D721Med (cell line): ENCODE measurements around the gene CST9.
"Not testable (repeated sequence)": the region's sequence is repeated elsewhere in the genome, so short reads cannot be mapped to it uniquely, and the experiment has no call there.

Experiments
- DNase-seq: peaks from one replicate; pipeline ENCODE4 v3.0.0; 2011; ENCODE audit warnings: low spot score; ENCODE audit not compliant: insufficient read length
- FAIRE-seq: peaks from 2 replicates; lab custom pipeline; 2011; peaks lifted over from hg19 to GRCh38; lab: Jason Lieb, UNC
- CTCF ChIP-seq: IDR thresholded peaks from 2 replicates; pipeline ENCODE4 v1.5.1; 2012; ENCODE audit warnings: mild to moderate bottlenecking, control low read depth; ENCODE audit not compliant: insufficient read depth; ENCODE audit errors: missing control alignments

CST9 gene

DNA sequence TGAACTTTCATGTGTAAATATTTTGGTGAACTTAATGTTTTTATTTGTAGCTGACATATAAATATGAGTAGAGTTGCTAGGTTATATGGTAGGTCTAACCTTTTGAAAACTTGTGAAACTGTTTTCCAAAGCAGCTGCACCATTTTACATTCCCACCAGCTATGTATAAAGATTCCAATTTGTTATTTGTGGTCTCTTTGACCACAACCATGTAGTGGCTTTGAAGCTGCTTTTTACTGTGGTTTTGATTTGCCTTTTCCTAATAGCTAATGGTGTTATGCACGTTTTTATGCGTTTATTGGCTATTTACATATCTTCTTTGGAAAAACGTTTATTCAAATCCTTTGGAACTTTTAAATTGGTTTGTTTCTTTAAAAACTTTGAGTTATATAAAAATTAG, 21.8 kb upstream of the CST9 start:
- no peak for TF ChIP-seq CTCF
- DNase-seq: no peak
- FAIRE-seq: no peak

DNA sequence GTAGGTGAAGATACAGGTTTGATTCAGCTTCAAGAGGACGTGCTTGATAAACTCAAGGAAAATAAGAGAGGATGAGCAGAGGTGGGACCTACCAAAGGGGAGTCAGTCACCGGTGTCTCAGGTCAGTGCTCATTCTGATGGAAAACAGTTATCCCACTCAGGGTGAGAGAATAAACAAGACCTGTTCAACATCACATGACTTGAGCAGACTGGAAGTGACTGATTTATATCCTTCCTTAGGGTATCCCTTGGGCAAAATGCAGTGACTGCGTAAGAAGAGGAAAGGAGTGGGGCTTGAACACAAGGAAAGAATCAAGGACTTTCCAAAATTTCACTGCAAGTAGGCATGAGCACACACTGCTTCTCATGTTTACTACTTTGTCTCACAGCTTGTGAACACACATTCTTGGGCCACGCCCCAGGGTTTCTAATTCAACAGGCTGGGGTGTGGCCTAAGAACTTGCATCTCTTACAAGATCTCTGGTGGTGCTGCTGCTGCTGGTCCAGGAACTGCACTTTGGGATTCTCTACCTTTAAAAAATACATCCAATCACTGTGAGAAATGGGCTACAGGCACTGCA, 20.4 kb upstream of the CST9 start:
- no peak for TF ChIP-seq CTCF
- DNase-seq (no peak), FAIRE-seq (no peak)

DNA sequence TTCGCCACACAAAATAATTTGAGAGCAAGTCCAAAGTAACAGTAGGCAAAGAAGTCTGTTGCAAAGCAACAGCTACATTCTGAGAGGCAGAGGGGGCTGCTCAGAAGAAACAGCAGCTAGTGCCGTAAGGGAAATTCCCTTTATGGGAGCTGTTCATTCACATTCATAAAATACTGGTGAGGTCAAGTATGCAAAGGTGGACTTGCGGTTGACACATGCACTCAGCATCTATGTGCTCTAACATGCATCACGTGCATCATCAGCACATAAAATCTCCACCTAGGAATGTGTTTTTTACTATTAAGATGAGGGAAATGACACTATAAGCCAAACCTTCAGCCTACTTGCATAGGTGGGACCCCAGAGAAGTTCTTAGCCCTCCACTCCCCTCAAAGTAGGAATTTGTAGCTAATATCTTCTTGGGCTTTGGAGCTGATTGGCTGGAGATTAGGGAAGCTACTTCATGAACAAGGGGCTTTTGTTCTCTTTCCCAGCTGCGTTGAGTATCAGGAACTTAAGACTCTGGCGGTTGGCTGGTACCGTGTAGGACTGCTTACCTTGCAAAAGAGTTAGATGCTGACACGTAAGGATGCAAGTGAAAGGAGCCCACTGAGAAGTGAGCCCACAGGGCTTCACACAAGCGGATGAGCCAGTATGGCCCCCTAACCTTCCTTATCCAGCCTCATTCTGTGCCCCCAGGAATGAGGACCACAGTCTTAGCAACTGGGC, 19.7 kb upstream of the CST9 start:
- no peak for DNase-seq
- TF ChIP-seq CTCF: no peak
- no peak for FAIRE-seq

- TF ChIP-seq CTCF: no peak
- no peak for FAIRE-seq
- no peak for DNase-seq
Observed at GRCh38 chr20:23624324-23624691, 18.6 kb upstream of the CST9 start.

- FAIRE-seq (no peak), DNase-seq (no peak)
- TF ChIP-seq CTCF: no peak
Observed at GRCh38 chr20:23623666-23624323, 18.1 kb upstream of the CST9 start.

DNA sequence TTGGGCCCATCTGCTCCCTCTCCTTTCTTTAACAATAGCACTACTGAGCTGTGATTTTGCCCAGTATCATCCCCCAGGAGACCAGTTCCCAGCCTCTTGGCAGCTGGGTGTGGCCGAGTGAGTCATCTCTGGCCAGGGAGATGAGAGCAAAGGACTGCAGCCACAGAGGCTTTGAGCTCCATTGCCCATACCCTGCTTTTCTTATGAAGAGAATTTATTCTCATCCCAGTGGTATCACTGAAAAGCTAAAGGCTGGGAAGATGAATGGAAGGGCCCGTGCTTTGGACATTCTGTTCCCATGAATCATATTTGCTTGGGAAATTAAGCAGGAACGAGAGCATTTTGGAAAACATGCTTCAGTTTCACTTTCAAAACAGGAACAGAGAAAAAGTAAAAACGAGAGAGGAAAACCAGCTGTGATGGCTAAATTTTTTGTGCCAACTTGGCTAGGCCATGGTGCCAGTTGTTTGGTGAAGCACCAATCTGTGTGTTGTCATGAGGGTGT, 17.2 kb upstream of the CST9 start:
- DNase-seq (no peak), FAIRE-seq (no peak)
- TF ChIP-seq CTCF: no peak

DNA sequence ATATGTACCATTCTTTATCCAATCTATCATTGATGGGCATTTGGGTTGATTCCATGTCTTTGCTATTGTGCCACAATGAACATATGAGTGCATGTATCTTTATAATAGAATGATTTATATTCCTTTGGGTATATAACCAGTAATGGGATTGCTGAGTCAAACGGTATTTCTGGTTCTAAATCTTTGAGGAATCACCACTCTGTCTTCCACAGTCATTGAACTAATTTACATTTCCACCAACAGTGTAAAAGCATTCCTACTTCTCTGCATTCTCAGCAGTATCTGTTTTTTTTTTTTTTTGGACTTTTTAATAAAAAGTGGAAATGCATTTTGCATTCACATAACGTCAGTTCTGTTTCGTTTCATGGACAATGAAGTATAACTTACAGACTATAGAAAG, 16.7 kb upstream of the CST9 start:
- DNase-seq, FAIRE-seq: not testable (repeated sequence)

DNA sequence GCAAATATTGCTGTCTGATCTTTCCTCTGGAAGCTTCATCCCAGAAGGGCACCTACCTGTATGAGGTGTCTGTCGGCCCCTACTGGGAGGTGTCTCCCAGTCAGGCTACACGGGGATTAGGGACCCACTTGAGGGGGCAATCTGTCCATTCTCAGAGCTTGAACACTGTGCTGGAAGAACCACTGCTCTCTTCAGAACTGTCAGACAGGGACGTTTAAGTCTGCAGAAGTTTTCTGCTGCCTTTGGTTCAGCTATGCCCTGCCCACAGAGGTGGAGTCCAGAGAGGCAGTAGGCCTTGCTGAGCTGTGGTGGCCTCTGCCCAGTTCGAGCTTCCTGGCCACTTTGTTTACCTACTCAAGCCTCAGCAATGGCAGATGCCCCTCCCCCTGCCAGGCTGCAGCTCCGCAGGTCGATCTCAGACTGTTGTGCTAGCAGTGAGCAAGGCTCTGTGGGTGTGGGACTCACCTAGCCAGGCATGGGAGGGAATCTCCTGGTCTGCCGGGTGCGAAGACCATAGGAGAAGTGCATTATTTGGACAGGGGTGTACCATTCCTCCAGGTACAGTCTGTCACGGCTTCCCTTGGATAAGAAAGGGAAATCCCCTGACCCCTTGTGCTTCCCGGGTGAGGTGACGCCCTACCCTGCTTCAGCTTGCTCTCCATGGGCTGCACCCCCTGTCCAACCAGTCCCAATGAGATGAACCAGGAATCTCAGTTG, 15.1 kb upstream of the CST9 start:
- DNase-seq, FAIRE-seq: not testable (repeated sequence)
